Suprapubic skin (tissue), 4 donors: Measurements from ENCODE around the gene HACL1. TPM values are rescaled to one million over a fixed set of nuclear protein-coding genes. Genes with fewer than 3 reads are reported as not detected.

Source experiments
- DNase-seq, 2 donors: peaks; one replicate each; pipeline ENCODE4 v3.0.0-alpha.2; 2019; ENCODE audit warnings: low spot score in 2 of 2
- H3K27ac ChIP-seq: fragments of 200-600 bp; sonication (generic); one replicate; pipeline ENCODE4 v1.5.1; 2019
- H3K27me3 ChIP-seq: fragments of 200-600 bp; sonication (generic); one replicate; pipeline ENCODE4 v1.5.1; 2019
- H3K36me3 ChIP-seq: fragments of 200-600 bp; sonication (generic); one replicate; pipeline ENCODE4 v1.5.1; 2019
- H3K4me1 ChIP-seq: fragments of 200-600 bp; sonication (generic); one replicate; pipeline ENCODE4 v1.5.1; 2019
- H3K4me3 ChIP-seq: fragments of 200-600 bp; sonication (generic); one replicate; pipeline ENCODE4 v1.5.1; 2019; ENCODE audit warnings: mild to moderate bottlenecking
- H3K9me3 ChIP-seq: fragments of 200-600 bp; sonication (generic); one replicate; pipeline ENCODE4 v1.5.1; 2019
- EP300 ChIP-seq: sonication (generic); formaldehyde crosslinking; IDR thresholded peaks from one replicate; pipeline ENCODE4 v1.6.1; 2017; ENCODE audit warnings: antibody characterized with exemption
- POLR2A ChIP-seq, 2 donors: fragments of 450-650 bp; IDR thresholded peaks; one replicate each; pipeline ENCODE4 v1.6.1; 2017; ENCODE audit warnings: antibody characterized with exemption in 2 of 2, mild to moderate bottlenecking in 2 of 2, moderate library complexity in 2 of 2
- POLR2AphosphoS5 ChIP-seq, 3 donors: sonication (generic); formaldehyde crosslinking; IDR thresholded peaks; one replicate each; pipeline ENCODE4 v1.6.1; 2017; ENCODE audit warnings: antibody characterized with exemption in 3 of 3
- WGBS: methylation state at CpG from one replicate; pipeline ENCODE4 v1.1.5; 2018; 5-methylcytosine and 5-hydroxymethylcytosine counted together
- total RNA-seq, 4 donors: library from RNA; depleted of rRNA; stranded (reverse); fragments of >200 nt; gene quantifications; one replicate each; pipeline ENCODE4 v1.1.0, GENCODE V29; 2016
- TF ChIP-seq, protein P1 (sequence below), 2 donors: fragments of 200-600 bp in 1 of 2; fragments of 450-650 bp in 1 of 2; sonication (generic) in 1 of 2; IDR thresholded peaks; one replicate each; pipeline ENCODE4 v1.5.1; 2016 to 2019; ENCODE audit warnings: antibody characterized with exemption in 2 of 2, mild to moderate bottlenecking in 1 of 2, moderate library complexity in 1 of 2

Gene HACL1
- total RNA-seq, 4 donors from 2014 or later = 13.1 to 33.0 (median 19.5) TPM

GRCh38 chr3:15542614-15543013 lies 58.8 kb downstream of the HACL1 start:
- H3K4me1 ChIP-seq = no peaks in the 10 kb centered on the region
- no peak overlapping the region for H3K27ac ChIP-seq
- H3K27me3 ChIP-seq = no peaks in the 10 kb centered on the region
- no peak for DNase-seq
- H3K9me3 ChIP-seq = no peaks in the 10 kb centered on the region
- no peaks in the 10 kb centered on the region for H3K36me3 ChIP-seq
- TF ChIP-seq POLR2A (IDR thresholded peaks at IDR 0.05) = no peak
- TF ChIP-seq, protein P1, sequence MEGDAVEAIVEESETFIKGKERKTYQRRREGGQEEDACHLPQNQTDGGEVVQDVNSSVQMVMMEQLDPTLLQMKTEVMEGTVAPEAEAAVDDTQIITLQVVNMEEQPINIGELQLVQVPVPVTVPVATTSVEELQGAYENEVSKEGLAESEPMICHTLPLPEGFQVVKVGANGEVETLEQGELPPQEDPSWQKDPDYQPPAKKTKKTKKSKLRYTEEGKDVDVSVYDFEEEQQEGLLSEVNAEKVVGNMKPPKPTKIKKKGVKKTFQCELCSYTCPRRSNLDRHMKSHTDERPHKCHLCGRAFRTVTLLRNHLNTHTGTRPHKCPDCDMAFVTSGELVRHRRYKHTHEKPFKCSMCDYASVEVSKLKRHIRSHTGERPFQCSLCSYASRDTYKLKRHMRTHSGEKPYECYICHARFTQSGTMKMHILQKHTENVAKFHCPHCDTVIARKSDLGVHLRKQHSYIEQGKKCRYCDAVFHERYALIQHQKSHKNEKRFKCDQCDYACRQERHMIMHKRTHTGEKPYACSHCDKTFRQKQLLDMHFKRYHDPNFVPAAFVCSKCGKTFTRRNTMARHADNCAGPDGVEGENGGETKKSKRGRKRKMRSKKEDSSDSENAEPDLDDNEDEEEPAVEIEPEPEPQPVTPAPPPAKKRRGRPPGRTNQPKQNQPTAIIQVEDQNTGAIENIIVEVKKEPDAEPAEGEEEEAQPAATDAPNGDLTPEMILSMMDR (IDR thresholded peaks at IDR 0.05) = no peak
- no peak for TF ChIP-seq EP300
- no peak for TF ChIP-seq POLR2AphosphoS5 (IDR thresholded peaks at IDR 0.05)
- WGBS = 55% methylated on average over 5 of the region's 5 CpGs
- H3K4me3 ChIP-seq = no peak overlapping the region

GRCh38 chr3:15541371-15541770 lies 60.0 kb downstream of the HACL1 start:
- TF ChIP-seq, protein P1 (IDR thresholded peaks at IDR 0.05) = no peak
- TF ChIP-seq EP300 (no peak), POLR2A (IDR thresholded peaks at IDR 0.05) (no peak), POLR2AphosphoS5 (IDR thresholded peaks at IDR 0.05) (no peak)
- H3K36me3 ChIP-seq = no peaks in the 10 kb centered on the region
- no peak overlapping the region for H3K27ac ChIP-seq
- DNase-seq = no peak
- 96% methylated on average over 4 of the region's 4 CpGs for WGBS
- no peaks in the 10 kb centered on the region for H3K4me1 ChIP-seq
- H3K4me3 ChIP-seq = no peak overlapping the region
- H3K27me3 ChIP-seq = no peaks in the 10 kb centered on the region
- H3K9me3 ChIP-seq = no peaks in the 10 kb centered on the region

- H3K27ac ChIP-seq = no peak overlapping the region
- no peak for DNase-seq
- H3K4me1 ChIP-seq = no peaks in the 10 kb centered on the region
- no peak for TF ChIP-seq POLR2A (IDR thresholded peaks at IDR 0.05)
- TF ChIP-seq, protein P1 (IDR thresholded peaks at IDR 0.05) = no peak
- no peak for TF ChIP-seq EP300
- TF ChIP-seq POLR2AphosphoS5 (IDR thresholded peaks at IDR 0.05) = no peak
- H3K27me3 ChIP-seq = no peaks in the 10 kb centered on the region
- no peak overlapping the region for H3K4me3 ChIP-seq
- WGBS = 67% methylated on average over 1 of the region's 1 CpG
- no peaks in the 10 kb centered on the region for H3K36me3 ChIP-seq
- H3K9me3 ChIP-seq = no peaks in the 10 kb centered on the region
Measured at GRCh38 chr3:15539066-15539465, 62.3 kb downstream of the HACL1 start.

DNA sequence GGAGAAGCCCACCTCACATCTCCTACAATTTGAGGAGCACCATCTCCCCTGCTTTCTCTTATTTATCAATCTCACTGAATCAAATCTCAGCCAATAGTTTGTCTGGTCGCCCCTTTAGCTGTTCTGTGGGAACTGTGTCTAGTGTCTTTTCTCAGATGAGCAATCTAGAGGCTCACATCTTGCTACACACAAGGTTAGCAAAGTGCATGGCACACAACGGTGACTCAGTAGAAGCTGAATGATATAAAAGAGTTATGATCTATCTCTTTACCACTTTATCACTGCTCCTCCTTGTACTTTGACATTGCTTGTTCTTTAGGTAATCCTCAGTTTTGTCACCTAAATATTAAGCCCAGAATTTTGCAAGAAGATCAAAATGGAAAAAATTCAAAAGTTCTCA lies 63.0 kb downstream of the HACL1 start:
- WGBS = 92% methylated on average over 2 of the region's 2 CpGs
- H3K27ac ChIP-seq = no peak overlapping the region

GRCh38 chr3:15536856-15537255 lies 64.5 kb downstream of the HACL1 start:
- WGBS = 57% methylated on average over 2 of the region's 2 CpGs
- Histone ChIP-seq H3K4me1 (no peaks in the 10 kb centered on the region), H3K27me3 (no peaks in the 10 kb centered on the region), H3K4me3 (no peak overlapping the region), H3K27ac (no peak overlapping the region), H3K36me3 (no peaks in the 10 kb centered on the region), H3K9me3 (no peaks in the 10 kb centered on the region)
- no peak for TF ChIP-seq POLR2AphosphoS5 (IDR thresholded peaks at IDR 0.05)
- TF ChIP-seq POLR2A (IDR thresholded peaks at IDR 0.05) = no peak
- no peak for TF ChIP-seq EP300
- TF ChIP-seq, protein P1 (IDR thresholded peaks at IDR 0.05) = no peak
- no peak for DNase-seq

More for the DNA sequence above, 63.0 kb downstream of the HACL1 start:
- TF ChIP-seq, protein P1 (IDR thresholded peaks at IDR 0.05) = no peak
- no peaks in the 10 kb centered on the region for H3K9me3 ChIP-seq
- H3K36me3 ChIP-seq = no peaks in the 10 kb centered on the region
- no peak overlapping the region for H3K4me3 ChIP-seq
- H3K4me1 ChIP-seq = no peaks in the 10 kb centered on the region
- DNase-seq = no peak
- H3K27me3 ChIP-seq = no peaks in the 10 kb centered on the region
